Peyer's patch (tissue), 4 donors: ENCODE results near the gene OR2L8.

Experiments
- CTCF ChIP-seq, 6 experiments: fragments of 450-650 bp in 4 of 6; fragments of 200-600 bp in 2 of 6; sonication (generic) in 1 of 6; IDR thresholded peaks; one replicate each; pipeline ENCODE4 v1.5.1; 2017 to 2019; ENCODE audit warnings: antibody characterized with exemption in 6 of 6, mild to moderate bottlenecking in 3 of 6, moderate library complexity in 1 of 6
- POLR2A ChIP-seq, 2 donors: fragments of 450-650 bp; IDR thresholded peaks; one replicate each; pipeline ENCODE4 v1.5.1; 2017; ENCODE audit warnings: antibody characterized with exemption in 2 of 2, mild to moderate bottlenecking in 2 of 2, moderate library complexity in 2 of 2

GRCh38 chr1:247948558-247948957 lies at the start of gene OR2L8:
- no peak for TF ChIP-seq CTCF (IDR thresholded peaks at IDR 0.05)
- no peak for TF ChIP-seq POLR2A (IDR thresholded peaks at IDR 0.05)
